Ectodermal cell (in vitro differentiated cells): ENCODE measurements around the gene RRBP1.
"Not testable (repeated sequence)": the region's sequence is repeated elsewhere in the genome, so short reads cannot be mapped to it uniquely, and the experiment has no call there.

Experiments used
- H3K27ac ChIP-seq: 2 replicates; pipeline ENCODE4 v1.7.0; 2013; ENCODE audit warnings: mild to moderate bottlenecking, low read depth, low read length; ENCODE audit not compliant: insufficient read depth, poor library complexity, severe bottlenecking
- H3K27me3 ChIP-seq: 2 replicates; pipeline ENCODE4 v1.7.0; 2013; ENCODE audit warnings: mild to moderate bottlenecking, low read length; ENCODE audit not compliant: insufficient read depth, control insufficient read depth, poor library complexity, severe bottlenecking
- H3K36me3 ChIP-seq: one replicate; pipeline ENCODE4 v1.7.0; 2013; ENCODE audit warnings: low read length; ENCODE audit not compliant: control insufficient read depth, insufficient read depth
- H3K4me1 ChIP-seq: one replicate; pipeline ENCODE4 v1.7.0; 2013; ENCODE audit warnings: low read length; ENCODE audit not compliant: control insufficient read depth, insufficient read depth
- H3K4me3 ChIP-seq: 2 replicates; pipeline ENCODE4 v1.7.0; 2013; ENCODE audit warnings: low read depth, low read length, control low read depth; ENCODE audit not compliant: insufficient read depth
- H3K9me3 ChIP-seq: 2 replicates; pipeline ENCODE4 v1.7.0; 2013; ENCODE audit warnings: mild to moderate bottlenecking, low read length, moderate library complexity; ENCODE audit not compliant: control insufficient read depth
- WGBS, 2 experiments: methylation state at CpG; one replicate each; pipeline ENCODE4 v1.1.7; 2013; ENCODE audit warnings: missing lambda C conversion rate in 2 of 2; 5-methylcytosine and 5-hydroxymethylcytosine counted together

RRBP1 gene

DNA sequence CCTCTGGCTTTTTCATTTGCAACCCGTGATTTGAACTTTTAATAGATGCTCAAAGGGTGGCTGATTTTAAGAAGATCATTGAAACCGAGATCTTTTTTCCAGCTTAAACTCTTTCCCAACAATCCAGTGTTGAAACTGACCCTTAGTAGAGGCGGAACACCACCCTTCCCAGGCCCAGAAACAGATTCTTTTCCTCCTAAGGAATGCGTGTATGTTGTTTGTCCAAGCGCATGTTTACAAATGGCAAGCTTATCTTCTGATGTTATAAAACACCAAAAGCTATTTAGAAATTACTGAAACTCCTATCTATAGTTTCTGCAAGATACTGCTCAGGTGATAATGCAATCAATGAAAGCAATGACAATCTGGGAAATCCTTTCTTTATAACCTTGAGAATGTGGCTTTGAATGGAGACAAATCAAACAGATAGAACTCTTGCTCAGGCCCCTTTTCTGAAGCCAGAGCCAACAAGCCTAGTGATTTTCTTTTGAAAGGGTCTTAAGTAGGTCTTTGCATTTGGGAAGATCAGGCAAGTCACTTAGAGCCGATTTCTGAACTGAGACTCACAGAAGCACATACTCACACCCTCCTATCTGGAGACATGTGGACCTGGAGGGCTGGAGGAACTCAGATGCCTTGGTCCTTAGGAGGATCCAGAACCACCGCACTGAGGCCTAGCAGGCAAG lies 26.8 kb upstream of the RRBP1 start:
- no peaks in the 10 kb centered on the region for H3K27me3 ChIP-seq
- H3K9me3 ChIP-seq = no peaks in the 10 kb centered on the region
- H3K27ac ChIP-seq = no peak overlapping the region
- H3K36me3 ChIP-seq = no peaks in the 10 kb centered on the region
- no peak overlapping the region for H3K4me3 ChIP-seq
- WGBS, 2 experiments = 91 to 96% methylated on average over 7 of the region's 7 CpGs
- H3K4me1 ChIP-seq = peaks cover 11% of the 10 kb centered on the region

DNA sequence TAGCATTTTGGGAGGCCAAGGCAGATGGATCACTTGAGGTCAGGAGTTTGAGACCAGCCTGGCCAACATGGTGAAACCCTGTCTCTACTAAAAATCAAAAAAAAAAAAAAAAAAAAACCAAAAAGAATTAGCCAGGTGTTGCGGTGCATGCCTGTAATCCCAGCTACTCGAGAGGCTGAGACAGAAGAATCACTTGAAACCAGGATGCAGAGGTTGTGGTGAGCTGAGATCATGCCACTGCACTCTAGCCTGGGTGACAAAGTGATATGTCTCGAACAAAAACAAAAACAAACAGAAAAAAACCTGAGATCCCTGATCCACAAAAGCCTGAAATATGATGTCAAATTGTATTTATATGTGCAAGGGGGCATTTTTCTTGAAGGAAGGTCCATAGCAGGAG lies 25.9 kb upstream of the RRBP1 start:
- not testable (repeated sequence) for H3K27me3 ChIP-seq, H3K4me3 ChIP-seq, H3K36me3 ChIP-seq, H3K27ac ChIP-seq, H3K9me3 ChIP-seq
- 88 to 96% methylated on average over 3 of the region's 3 CpGs for WGBS, 2 experiments
- peaks cover 11% of the 10 kb centered on the region for H3K4me1 ChIP-seq

GRCh38 chr20:17706632-17707031 lies 24.6 kb upstream of the RRBP1 start:
- Histone ChIP-seq H3K4me3 (no peak overlapping the region), H3K27ac (no peak overlapping the region), H3K4me1 (peaks cover 11% of the 10 kb centered on the region), H3K36me3 (no peaks in the 10 kb centered on the region), H3K9me3 (no peaks in the 10 kb centered on the region), H3K27me3 (no peaks in the 10 kb centered on the region)
- 93 to 95% methylated on average over 3 of the region's 3 CpGs for WGBS, 2 experiments

- H3K4me3 ChIP-seq = no peak overlapping the region
- no peak overlapping the region for H3K27ac ChIP-seq
- WGBS, 2 experiments = 88% methylated on average over 4 of the region's 4 CpGs
- H3K27me3 ChIP-seq = no peaks in the 10 kb centered on the region
- peaks cover 6% of the 10 kb centered on the region for H3K4me1 ChIP-seq
- no peaks in the 10 kb centered on the region for H3K9me3 ChIP-seq
- no peaks in the 10 kb centered on the region for H3K36me3 ChIP-seq
These were observed 23.9 kb upstream of the RRBP1 start for GRCh38 chr20:17705916-17706315.

DNA sequence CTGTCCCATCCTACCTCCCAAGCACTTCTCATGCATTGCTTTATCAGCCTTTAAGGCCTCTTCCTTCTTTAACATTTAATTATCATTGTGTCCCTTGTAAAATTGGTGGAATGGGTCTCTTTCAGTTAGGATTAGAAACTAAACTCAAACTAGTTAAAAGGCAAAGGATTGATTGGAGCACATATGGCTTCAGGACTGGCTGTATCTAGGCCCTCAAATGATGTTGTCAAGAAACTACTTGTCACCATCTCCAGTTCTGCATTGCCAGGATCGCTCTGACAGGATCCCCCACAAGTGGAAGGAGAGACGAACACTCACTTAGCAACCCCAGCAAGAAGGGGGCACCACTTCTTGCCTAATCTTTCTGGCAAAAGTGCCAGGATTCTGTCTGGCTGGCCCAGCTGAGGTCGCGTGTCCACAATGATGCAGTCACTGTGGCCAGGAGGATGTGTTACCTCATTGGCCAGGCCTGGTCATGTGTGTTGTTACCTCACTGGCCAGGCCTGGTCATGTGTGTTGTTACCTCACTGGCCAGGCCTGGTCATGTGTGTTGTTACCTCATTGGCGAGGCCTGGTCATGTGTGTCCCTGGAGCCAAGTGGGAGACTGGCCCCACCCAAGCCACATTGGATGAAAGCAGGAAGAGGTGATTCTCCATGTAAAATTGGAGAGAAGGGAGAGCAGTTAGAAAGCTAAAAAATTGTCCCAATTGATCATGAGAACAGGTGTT lies 22.7 kb upstream of the RRBP1 start:
- H3K4me1 ChIP-seq = no peaks in the 10 kb centered on the region
- no peak overlapping the region for H3K27ac ChIP-seq
- no peaks in the 10 kb centered on the region for H3K27me3 ChIP-seq
- no peak overlapping the region for H3K4me3 ChIP-seq
- WGBS, 2 experiments = 96% methylated on average over 5 of the region's 5 CpGs
- H3K36me3 ChIP-seq = no peaks in the 10 kb centered on the region
- H3K9me3 ChIP-seq = no peaks in the 10 kb centered on the region

DNA sequence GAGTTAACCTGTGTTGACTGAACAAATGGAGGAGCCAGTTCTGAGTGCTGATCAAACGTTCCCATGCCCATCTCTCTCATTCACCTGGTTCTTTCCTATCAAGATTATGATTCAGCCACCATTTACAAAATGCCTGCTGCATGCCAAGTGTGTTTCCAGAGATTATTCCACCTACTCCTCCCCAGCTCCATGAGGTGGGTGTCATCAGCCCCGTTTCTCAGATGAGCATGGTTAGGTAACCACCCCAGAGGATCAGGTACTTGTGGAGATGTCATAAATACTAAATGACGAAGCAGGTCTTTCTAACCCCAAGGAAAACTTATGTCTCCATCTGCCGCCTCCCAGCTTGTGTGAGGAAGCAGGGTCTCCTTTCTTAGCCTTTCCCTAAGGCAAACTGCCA lies 19.8 kb upstream of the RRBP1 start:
- H3K9me3 ChIP-seq = no peaks in the 10 kb centered on the region
- WGBS, 2 experiments = 88 to 95% methylated on average over 4 of the region's 4 CpGs
- no peaks in the 10 kb centered on the region for H3K36me3 ChIP-seq
- no peak overlapping the region for H3K27ac ChIP-seq
- no peak overlapping the region for H3K4me3 ChIP-seq
- H3K4me1 ChIP-seq = no peaks in the 10 kb centered on the region
- H3K27me3 ChIP-seq = no peaks in the 10 kb centered on the region

- Histone ChIP-seq H3K27me3 (no peaks in the 10 kb centered on the region), H3K27ac (no peak overlapping the region), H3K9me3 (no peaks in the 10 kb centered on the region), H3K36me3 (no peaks in the 10 kb centered on the region), H3K4me1 (no peaks in the 10 kb centered on the region), H3K4me3 (no peak overlapping the region)
- WGBS, 2 experiments = 86% methylated on average over 7 of the region's 7 CpGs
These were observed 18.6 kb upstream of the RRBP1 start for GRCh38 chr20:17700637-17701036.

GRCh38 chr20:17699931-17700351 lies 17.9 kb upstream of the RRBP1 start, which contains the start of gene BANF2:
Gene BANF2 (plus strand): TSS chr20:17699966. CDS start chr20:17725026, 25,060 bp downstream.
- H3K27ac ChIP-seq = no peak within 1 kb of the TSS
- WGBS, 2 experiments = 75 to 76% methylated on average over 3 of the region's 3 CpGs
- no peaks in the 10 kb centered on the region for H3K36me3 ChIP-seq
- H3K9me3 ChIP-seq = no peaks in the 10 kb centered on the region
- H3K27me3 ChIP-seq = no peaks in the 10 kb centered on the region
- H3K4me3 ChIP-seq = no peak within 1 kb of the TSS
- H3K4me1 ChIP-seq = no peaks in the 10 kb centered on the region

DNA sequence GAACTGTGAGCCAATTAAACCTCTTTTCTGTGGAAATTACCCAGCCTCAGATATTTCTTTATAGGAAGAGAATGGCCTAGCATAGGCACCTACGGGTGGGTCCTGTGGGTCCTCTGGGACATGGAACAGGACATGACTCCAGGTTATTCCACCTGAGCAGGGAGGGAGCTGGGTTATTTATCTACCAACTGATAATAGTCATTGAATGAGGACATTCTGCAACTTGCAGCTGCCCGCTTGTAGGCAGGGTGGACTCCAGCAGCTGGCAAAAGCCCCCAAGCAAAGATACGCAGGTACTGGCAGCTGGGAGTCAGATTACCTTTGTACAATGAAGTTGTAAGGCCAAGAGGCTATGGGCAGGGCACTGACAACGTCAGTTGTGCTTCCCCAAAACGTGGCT lies 16.3 kb upstream of the RRBP1 start:
- H3K9me3 ChIP-seq = no peaks in the 10 kb centered on the region
- WGBS, 2 experiments = 66 to 70% methylated on average over 5 of the region's 5 CpGs
- no peak overlapping the region for H3K4me3 ChIP-seq
- H3K4me1 ChIP-seq = no peaks in the 10 kb centered on the region
- no peaks in the 10 kb centered on the region for H3K36me3 ChIP-seq
- H3K27me3 ChIP-seq = no peaks in the 10 kb centered on the region
- H3K27ac ChIP-seq = no peak overlapping the region

DNA sequence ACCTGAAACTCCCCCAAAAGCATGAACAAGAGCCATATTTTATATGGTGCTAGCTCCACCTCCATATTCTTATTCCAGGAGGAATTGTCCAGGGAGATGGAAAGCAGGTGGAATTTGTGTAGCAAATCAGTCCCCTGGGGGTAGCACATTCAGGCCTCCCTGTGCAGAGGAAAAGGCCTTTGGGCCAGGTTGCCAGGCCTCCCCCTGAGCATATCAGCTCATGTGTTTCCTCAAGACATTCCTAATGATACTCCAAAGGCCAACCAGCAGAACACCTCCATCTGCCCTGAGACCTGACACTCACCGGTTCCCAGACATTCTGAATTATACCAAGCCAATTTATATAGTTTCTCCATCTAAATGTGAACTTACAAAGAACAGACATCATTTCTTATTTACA lies 15.1 kb upstream of the RRBP1 start:
- Histone ChIP-seq H3K27ac (no peak overlapping the region), H3K27me3 (no peaks in the 10 kb centered on the region), H3K9me3 (no peaks in the 10 kb centered on the region), H3K4me1 (no peaks in the 10 kb centered on the region), H3K4me3 (no peak overlapping the region), H3K36me3 (no peaks in the 10 kb centered on the region)
- WGBS, 2 experiments = 89 to 92% methylated on average over 1 of the region's 1 CpG
